RWPE1 (cell line): ENCODE results near the gene PRRT3.
A peak's percentile ranks its signal among the peaks of the same experiment; 100 is the strongest.

Source experiments
- CTCF ChIA-PET: fragments of 350-600 bp; sonication (Branson Sonifier 250); formaldehyde crosslinking; extraction: SDS; loops from one replicate; lab custom pipeline; 2021; lab: Yijun Ruan, JAX
- POLR2A ChIA-PET: fragments of 400-600 bp; formaldehyde crosslinking; extraction: SDS; loops from one replicate; lab custom pipeline; 2020; ENCODE audit warnings: antibody characterized with exemption; ENCODE audit not compliant: low non-redundant PET; lab: Yijun Ruan, JAX
- DNase-seq: peaks from one replicate; pipeline ENCODE4 v3.0.0; 2012; ENCODE audit warnings: low spot score
- H3K27ac ChIP-seq: fragments of 450-650 bp; 2 replicates; pipeline ENCODE4 v1.5.1; 2017
- CTCF ChIP-seq: fragments of 450-650 bp; conservative IDR thresholded peaks from 2 replicates; pipeline ENCODE4 v1.5.1; 2017; ENCODE audit warnings: low read depth, mild to moderate bottlenecking

The PRRT3 gene

GRCh38 chr3:9978710-9979305, 26.6 kb upstream of the PRRT3 start:
- POLR2A ChIA-PET: no interaction called here

GRCh38 chr3:9976721-9977709, 24.8 kb upstream of the PRRT3 start:
- peak; percentile 79 for DNase-seq
- POLR2A ChIA-PET: no interaction called here
- peak overlapping the region; percentile 55 for H3K27ac ChIP-seq
- CTCF ChIA-PET: interaction anchor here (0.8 to 1.7 kb wide), 2 partner anchors 28 to 31 kb away, joined by 3 to 9 read pairs; no protein-coding TSS in a partner anchor
- no peak for TF ChIP-seq CTCF

More at GRCh38 chr3:9978710-9979305, 26.6 kb upstream of the PRRT3 start:
- DNase-seq: no peak
- TF ChIP-seq CTCF: no peak
- H3K27ac ChIP-seq: peak overlapping the region; percentile 37
- CTCF ChIA-PET: no interaction called here

- H3K27ac ChIP-seq: peak overlapping the region; percentile 47; the same call in 1 of the 2 replicates
- POLR2A ChIA-PET: no interaction called here
- no peak for DNase-seq
- CTCF ChIA-PET: no interaction called here
- no peak for TF ChIP-seq CTCF
These were observed 17.9 kb upstream of the PRRT3 start for GRCh38 chr3:9970020-9970652.

GRCh38 chr3:9969632-9970019, 17.4 kb upstream of the PRRT3 start:
- peak overlapping the region; percentile 47; the same call in 1 of the 2 replicates for H3K27ac ChIP-seq
- no peak for DNase-seq
- no peak for TF ChIP-seq CTCF
- CTCF ChIA-PET: no interaction called here
- POLR2A ChIA-PET: no interaction called here

- POLR2A ChIA-PET: no interaction called here
- CTCF ChIA-PET: no interaction called here
These were observed 14.6 kb upstream of the PRRT3 start for GRCh38 chr3:9966841-9967240.

More at GRCh38 chr3:9966841-9967240, 14.6 kb upstream of the PRRT3 start:
- DNase-seq: no peak
- no peak overlapping the region for H3K27ac ChIP-seq
- TF ChIP-seq CTCF: no peak
